ENCODE measurements around the gene OLFML3. TPM values are rescaled to one million over a fixed set of nuclear protein-coding genes. Genes with fewer than 3 reads are reported as not detected.

The OLFML3 gene
- total and polyA plus RNA-seq, 5 donors from 2014 or later = 0.64 TPM; not detected in 4

- DNase-seq = peak in 1 of 3 donors; percentile 22
- no peak overlapping the region for H3K4me3 Mint-ChIP-seq
These were observed 3.9 kb upstream of the OLFML3 start for GRCh38 chr1:113975211-113975895.

DNA sequence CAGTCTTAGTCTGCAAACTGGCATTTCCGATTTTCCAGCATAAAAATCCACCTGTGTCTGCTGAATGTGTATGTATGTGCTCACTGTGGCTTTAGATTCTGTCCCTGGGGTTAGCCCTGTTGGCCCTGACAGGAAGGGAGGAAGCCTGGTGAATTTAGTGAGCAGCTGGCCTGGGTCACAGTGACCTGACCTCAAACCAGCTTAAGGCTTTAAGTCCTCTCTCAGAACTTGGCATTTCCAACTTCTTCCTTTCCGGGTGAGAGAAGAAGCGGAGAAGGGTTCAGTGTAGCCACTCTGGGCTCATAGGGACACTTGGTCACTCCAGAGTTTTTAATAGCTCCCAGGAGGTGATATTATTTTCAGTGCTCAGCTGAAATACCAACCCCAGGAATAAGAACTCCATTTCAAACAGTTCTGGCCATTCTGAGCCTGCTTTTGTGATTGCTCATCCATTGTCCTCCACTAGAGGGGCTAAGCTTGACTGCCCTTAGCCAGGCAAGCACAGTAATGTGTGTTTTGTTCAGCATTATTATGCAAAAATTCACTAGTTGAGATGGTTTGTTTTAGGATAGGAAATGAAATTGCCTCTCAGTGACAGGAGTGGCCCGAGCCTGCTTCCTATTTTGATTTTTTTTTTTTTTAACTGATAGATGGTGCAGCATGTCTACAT, 2.5 kb upstream of the OLFML3 start:
- no peak overlapping the region for H3K27ac ChIP-seq (ENCODE audit: insufficient read depth, low read length, poor library complexity, severe bottlenecking)
- peaks cover 47% of the 10 kb centered on the region for H3K36me3 ChIP-seq (ENCODE audit: control insufficient read depth, insufficient read depth, low read length)
- H3K4me1 Mint-ChIP-seq = peaks cover 8 to 43% (median 26%) of the 10 kb centered on the region in 4 donors
- no peaks in the 10 kb centered on the region for H3K9me3 ChIP-seq (ENCODE audit: control insufficient read depth in 2 of 2, low read length in 2 of 2)
- ATAC-seq (ENCODE audit: low read depth in 2 of 2) (no peak), DNase-seq (peak in 2 of 3 donors; percentile 12 to 21)
- peaks cover 31% of the 10 kb centered on the region for H3K36me3 Mint-ChIP-seq
- no peaks in the 10 kb centered on the region for H3K9me3 Mint-ChIP-seq
- no peaks in the 10 kb centered on the region for H3K27me3 Mint-ChIP-seq
- no peak overlapping the region for H3K4me3 ChIP-seq (ENCODE audit: low read depth, low read length)
- H3K27me3 ChIP-seq (ENCODE audit: control insufficient read depth, insufficient read depth, low read length) = no peaks in the 10 kb centered on the region
- H3K4me3 Mint-ChIP-seq = no peak overlapping the region
- no peaks in the 10 kb centered on the region for H3K4me1 ChIP-seq (ENCODE audit: control insufficient read depth, insufficient read depth, low read length, poor library complexity, severe bottlenecking)
- H3K27ac Mint-ChIP-seq = peak overlapping the region in 2 of 3 donors; percentile 33 to 87

More at GRCh38 chr1:113975211-113975895, 3.9 kb upstream of the OLFML3 start:
- Mint-ChIP-seq H3K27ac (peak overlapping the region in 2 of 3 donors; percentile 33 to 38), H3K27me3 (no peaks in the 10 kb centered on the region), H3K9me3 (no peaks in the 10 kb centered on the region), H3K4me1 (peaks cover 8 to 43% (median 27%) of the 10 kb centered on the region in 4 donors), H3K36me3 (peaks cover 41% of the 10 kb centered on the region)
- peak in 1 of 2 donors; percentile 31 for ATAC-seq (ENCODE audit: low read depth in 2 of 2)
- H3K4me3 ChIP-seq (ENCODE audit: low read depth, low read length) = no peak overlapping the region
- H3K27me3 ChIP-seq (ENCODE audit: control insufficient read depth, insufficient read depth, low read length) = no peaks in the 10 kb centered on the region
- H3K4me1 ChIP-seq (ENCODE audit: control insufficient read depth, insufficient read depth, low read length, poor library complexity, severe bottlenecking) = no peaks in the 10 kb centered on the region
- no peak overlapping the region for H3K27ac ChIP-seq (ENCODE audit: insufficient read depth, low read length, poor library complexity, severe bottlenecking)
- H3K9me3 ChIP-seq (ENCODE audit: control insufficient read depth in 2 of 2, low read length in 2 of 2) = no peaks in the 10 kb centered on the region
- peaks cover 59% of the 10 kb centered on the region for H3K36me3 ChIP-seq (ENCODE audit: control insufficient read depth, insufficient read depth, low read length)

DNA sequence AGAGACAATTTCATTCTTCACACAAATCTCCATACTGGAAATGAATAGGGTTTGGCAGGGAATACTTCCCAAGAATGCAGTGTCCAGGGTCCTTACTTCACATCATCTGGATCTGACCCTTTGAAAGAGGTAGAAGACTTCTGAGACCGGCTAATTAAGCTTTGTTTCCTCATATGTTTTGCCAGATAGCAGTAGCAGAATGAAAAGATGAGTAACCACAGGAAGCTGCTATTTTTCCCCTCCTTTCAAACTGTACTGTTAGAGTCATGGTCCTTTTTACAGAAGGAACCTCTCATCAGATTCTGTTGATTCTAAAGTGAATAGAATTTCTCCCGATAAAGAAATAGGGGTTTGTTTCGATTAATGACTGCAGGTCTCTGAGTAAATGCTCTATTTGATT, 1.4 kb upstream of the OLFML3 start:
- no peak overlapping the region for H3K4me3 Mint-ChIP-seq
- peaks cover 35% of the 10 kb centered on the region for H3K36me3 ChIP-seq (ENCODE audit: control insufficient read depth, insufficient read depth, low read length)
- no peaks in the 10 kb centered on the region for H3K9me3 ChIP-seq (ENCODE audit: control insufficient read depth in 2 of 2, low read length in 2 of 2)
- H3K27ac ChIP-seq (ENCODE audit: insufficient read depth, low read length, poor library complexity, severe bottlenecking) = no peak overlapping the region
- H3K4me1 ChIP-seq (ENCODE audit: control insufficient read depth, insufficient read depth, low read length, poor library complexity, severe bottlenecking) = no peaks in the 10 kb centered on the region
- no peak for ATAC-seq (ENCODE audit: low read depth in 2 of 2)
- H3K36me3 Mint-ChIP-seq = peaks cover 21% of the 10 kb centered on the region
- peaks cover 8 to 43% (median 27%) of the 10 kb centered on the region in 4 donors for H3K4me1 Mint-ChIP-seq
- DNase-seq = no peak
- no peaks in the 10 kb centered on the region for H3K27me3 Mint-ChIP-seq
- no peak overlapping the region for H3K4me3 ChIP-seq (ENCODE audit: low read depth, low read length)
- H3K27ac Mint-ChIP-seq = peak overlapping the region in 2 of 3 donors; percentile 31 to 57
- H3K27me3 ChIP-seq (ENCODE audit: control insufficient read depth, insufficient read depth, low read length) = no peaks in the 10 kb centered on the region
- no peaks in the 10 kb centered on the region for H3K9me3 Mint-ChIP-seq

DNA sequence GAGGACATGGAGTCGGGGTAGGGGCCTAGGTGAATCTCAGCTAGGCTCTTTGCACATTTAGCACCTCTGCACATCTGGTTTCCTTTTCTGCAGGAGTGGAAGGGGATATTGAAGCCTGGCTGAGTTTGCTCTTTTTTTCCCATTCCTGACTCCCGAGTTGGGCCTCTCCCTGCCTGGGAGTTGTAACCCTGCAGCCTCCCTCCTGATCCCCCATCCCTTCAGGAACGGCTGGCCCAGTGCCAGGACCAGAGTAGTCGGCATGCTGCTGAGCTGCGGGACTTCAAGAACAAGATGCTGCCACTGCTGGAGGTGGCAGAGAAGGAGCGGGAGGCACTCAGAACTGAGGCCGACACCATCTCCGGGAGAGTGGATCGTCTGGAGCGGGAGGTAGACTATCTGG, 836 bp downstream of the OLFML3 start:
- no peak overlapping the region for H3K4me3 Mint-ChIP-seq
- DNase-seq (no peak), ATAC-seq (ENCODE audit: low read depth in 2 of 2) (no peak)
- no peaks in the 10 kb centered on the region for H3K9me3 Mint-ChIP-seq
- no peak overlapping the region for H3K27ac Mint-ChIP-seq
- Histone ChIP-seq H3K9me3 (ENCODE audit: control insufficient read depth in 2 of 2, low read length in 2 of 2) (no peaks in the 10 kb centered on the region), H3K36me3 (ENCODE audit: control insufficient read depth, insufficient read depth, low read length) (peaks cover 14% of the 10 kb centered on the region), H3K4me1 (ENCODE audit: control insufficient read depth, insufficient read depth, low read length, poor library complexity, severe bottlenecking) (no peaks in the 10 kb centered on the region), H3K4me3 (ENCODE audit: low read depth, low read length) (no peak overlapping the region), H3K27me3 (ENCODE audit: control insufficient read depth, insufficient read depth, low read length) (no peaks in the 10 kb centered on the region), H3K27ac (ENCODE audit: insufficient read depth, low read length, poor library complexity, severe bottlenecking) (no peak overlapping the region)
- H3K4me1 Mint-ChIP-seq = peaks cover 8 to 36% (median 26%) of the 10 kb centered on the region in 4 donors
- H3K27me3 Mint-ChIP-seq = no peaks in the 10 kb centered on the region
- peaks cover 6% of the 10 kb centered on the region for H3K36me3 Mint-ChIP-seq

DNA sequence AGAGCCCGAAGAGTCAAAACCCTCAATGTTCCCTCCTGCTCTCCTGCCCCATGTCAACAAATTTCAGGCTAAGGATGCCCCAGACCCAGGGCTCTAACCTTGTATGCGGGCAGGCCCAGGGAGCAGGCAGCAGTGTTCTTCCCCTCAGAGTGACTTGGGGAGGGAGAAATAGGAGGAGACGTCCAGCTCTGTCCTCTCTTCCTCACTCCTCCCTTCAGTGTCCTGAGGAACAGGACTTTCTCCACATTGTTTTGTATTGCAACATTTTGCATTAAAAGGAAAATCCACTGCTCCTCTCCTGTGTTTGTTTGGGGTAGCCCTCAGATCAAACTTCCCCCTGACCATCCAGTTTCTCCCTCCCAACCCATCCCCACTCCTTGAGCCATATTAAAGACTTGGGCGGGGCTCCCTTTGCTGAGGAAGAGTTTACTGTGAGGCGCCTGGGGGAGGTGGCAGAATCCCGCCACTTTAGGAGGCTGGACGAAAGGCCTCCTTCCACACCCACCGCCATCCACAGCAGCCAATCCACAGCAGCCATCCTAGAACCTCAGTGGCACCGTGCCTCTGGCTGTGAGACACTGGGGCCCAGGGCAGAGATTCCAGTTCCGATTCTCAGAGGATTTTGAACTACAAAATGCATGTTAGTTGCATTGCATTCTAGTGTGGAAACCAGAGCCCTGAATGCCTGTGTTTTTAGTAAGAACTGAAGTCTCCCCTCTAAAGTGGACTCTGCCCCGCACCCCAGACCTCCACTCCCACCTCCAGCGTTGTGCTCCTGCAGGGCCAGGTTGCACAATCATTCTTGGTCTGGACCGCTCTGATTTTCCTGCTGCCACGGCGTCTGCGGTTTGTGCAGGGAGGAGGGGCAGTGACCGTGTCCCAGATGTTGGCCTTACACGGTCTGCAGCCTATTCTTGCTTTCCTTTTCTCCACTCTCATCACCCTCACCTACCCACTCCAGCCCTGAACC, 3.0 kb downstream of the OLFML3 start:
- no peaks in the 10 kb centered on the region for H3K27me3 ChIP-seq (ENCODE audit: control insufficient read depth, insufficient read depth, low read length)
- H3K4me1 ChIP-seq (ENCODE audit: control insufficient read depth, insufficient read depth, low read length, poor library complexity, severe bottlenecking) = no peaks in the 10 kb centered on the region
- Mint-ChIP-seq H3K36me3 (no peaks in the 10 kb centered on the region), H3K27me3 (no peaks in the 10 kb centered on the region), H3K4me3 (no peak overlapping the region), H3K9me3 (peaks cover 0 to 3% (median 0%) of the 10 kb centered on the region in 7 donors), H3K4me1 (peaks cover 0 to 16% (median 12%) of the 10 kb centered on the region in 4 donors), H3K27ac (peak overlapping the region in 2 of 3 donors; percentile 60 to 76)
- H3K4me3 ChIP-seq (ENCODE audit: low read depth, low read length) = no peak overlapping the region
- DNase-seq = no peak
- H3K9me3 ChIP-seq (ENCODE audit: control insufficient read depth in 2 of 2, low read length in 2 of 2) = no peaks in the 10 kb centered on the region
- no peak overlapping the region for H3K27ac ChIP-seq (ENCODE audit: insufficient read depth, low read length, poor library complexity, severe bottlenecking)
- ATAC-seq (ENCODE audit: low read depth in 2 of 2) = no peak
- H3K36me3 ChIP-seq (ENCODE audit: control insufficient read depth, insufficient read depth, low read length) = peaks cover 3% of the 10 kb centered on the region

DNA sequence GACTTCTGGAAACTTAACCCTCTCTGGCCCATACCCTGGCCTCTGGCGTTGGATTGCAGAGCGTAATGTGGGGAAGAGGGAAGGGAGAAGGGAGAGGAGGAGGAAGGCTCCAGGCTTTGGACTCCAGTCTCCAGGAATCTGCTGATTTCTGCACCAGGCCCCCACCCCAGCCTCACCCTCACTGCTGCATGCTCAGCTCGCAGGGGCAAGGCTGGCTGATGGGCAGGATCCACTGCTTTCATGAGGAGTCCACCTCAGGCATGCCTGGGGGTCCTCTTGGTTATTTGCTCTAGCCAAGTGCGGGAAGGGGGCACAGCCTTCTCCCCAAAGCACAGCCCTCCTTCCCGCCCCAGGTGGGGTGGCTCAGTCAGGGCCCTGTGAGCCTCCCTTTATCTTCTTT, 3.7 kb downstream of the OLFML3 start:
- Histone ChIP-seq H3K4me1 (ENCODE audit: control insufficient read depth, insufficient read depth, low read length, poor library complexity, severe bottlenecking) (no peaks in the 10 kb centered on the region), H3K27me3 (ENCODE audit: control insufficient read depth, insufficient read depth, low read length) (no peaks in the 10 kb centered on the region), H3K9me3 (ENCODE audit: control insufficient read depth in 2 of 2, low read length in 2 of 2) (no peaks in the 10 kb centered on the region), H3K4me3 (ENCODE audit: low read depth, low read length) (no peak overlapping the region), H3K27ac (ENCODE audit: insufficient read depth, low read length, poor library complexity, severe bottlenecking) (no peak overlapping the region), H3K36me3 (ENCODE audit: control insufficient read depth, insufficient read depth, low read length) (peaks cover 3% of the 10 kb centered on the region)
- Mint-ChIP-seq H3K9me3 (peaks cover 0 to 3% (median 0%) of the 10 kb centered on the region in 7 donors), H3K4me1 (peaks cover 0 to 12% (median 9%) of the 10 kb centered on the region in 4 donors), H3K4me3 (no peak overlapping the region), H3K27me3 (no peaks in the 10 kb centered on the region), H3K27ac (peak overlapping the region in 1 of 3 donors; percentile 65), H3K36me3 (no peaks in the 10 kb centered on the region)
- no peak for ATAC-seq (ENCODE audit: low read depth in 2 of 2)
- no peak for DNase-seq

DNA sequence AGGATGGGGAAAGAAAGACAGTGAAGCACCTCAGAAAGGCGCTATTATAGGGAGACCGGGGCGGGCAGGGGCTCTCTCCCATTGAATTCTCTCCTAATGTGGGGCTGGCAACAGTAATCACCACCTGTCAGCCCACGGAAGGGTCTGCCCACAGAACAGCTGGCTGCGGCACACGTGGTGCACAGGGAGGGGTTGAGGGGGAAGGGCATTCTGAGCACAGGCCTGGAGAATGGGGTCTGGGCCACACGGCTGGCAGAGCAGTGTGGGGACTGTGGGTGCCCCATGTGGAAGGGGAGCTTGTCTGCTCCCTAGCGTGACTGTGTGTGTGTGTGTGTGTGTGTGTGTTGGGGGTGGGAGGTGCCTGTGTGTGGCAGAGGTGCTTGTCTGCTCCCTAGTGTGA, 4.1 kb downstream of the OLFML3 start:
- Histone ChIP-seq H3K27me3 (ENCODE audit: control insufficient read depth, insufficient read depth, low read length) (no peaks in the 10 kb centered on the region), H3K9me3 (ENCODE audit: control insufficient read depth in 2 of 2, low read length in 2 of 2) (no peaks in the 10 kb centered on the region), H3K4me3 (ENCODE audit: low read depth, low read length) (no peak overlapping the region), H3K36me3 (ENCODE audit: control insufficient read depth, insufficient read depth, low read length) (peaks cover 3% of the 10 kb centered on the region), H3K4me1 (ENCODE audit: control insufficient read depth, insufficient read depth, low read length, poor library complexity, severe bottlenecking) (no peaks in the 10 kb centered on the region), H3K27ac (ENCODE audit: insufficient read depth, low read length, poor library complexity, severe bottlenecking) (no peak overlapping the region)
- DNase-seq (no peak), ATAC-seq (ENCODE audit: low read depth in 2 of 2) (no peak)
- peaks cover 0 to 3% (median 0%) of the 10 kb centered on the region in 7 donors for H3K9me3 Mint-ChIP-seq
- no peaks in the 10 kb centered on the region for H3K36me3 Mint-ChIP-seq
- H3K27me3 Mint-ChIP-seq = no peaks in the 10 kb centered on the region
- no peak overlapping the region for H3K4me3 Mint-ChIP-seq
- peaks cover 0 to 7% (median 6%) of the 10 kb centered on the region in 4 donors for H3K4me1 Mint-ChIP-seq
- H3K27ac Mint-ChIP-seq = peak overlapping the region in 1 of 3 donors; percentile 65

All from CD4-positive, CD25-positive, alpha-beta regulatory T cell (primary cell).